Spinal cord (tissue), 10 donors: ENCODE data around the gene RPS6KB2. TPM values are rescaled to one million over a fixed set of nuclear protein-coding genes. Genes with fewer than 3 reads are reported as not detected.

Experiments used
- DNase-seq, 6 donors: peaks; one replicate each; pipeline versions ENCODE4 v3.0.0 to v3.0.0-alpha.2; 2013 to 2015; ENCODE audit warnings: low spot score in 6 of 6, low read depth in 4 of 6
- H3K27ac ChIP-seq: one replicate; pipeline ENCODE4 v1.5.1; 2013; ENCODE audit warnings: low read depth, low read length, control low read depth
- H3K27me3 ChIP-seq: one replicate; pipeline ENCODE4 v1.6.1; 2013; ENCODE audit warnings: low read length; ENCODE audit not compliant: control insufficient read depth, insufficient read depth
- H3K36me3 ChIP-seq: one replicate; pipeline ENCODE4 v1.6.1; 2013; ENCODE audit warnings: low read length; ENCODE audit not compliant: control insufficient read depth, insufficient read depth
- H3K4me1 ChIP-seq: one replicate; pipeline ENCODE4 v1.6.1; 2013; ENCODE audit warnings: low read length; ENCODE audit not compliant: control insufficient read depth, insufficient read depth
- H3K4me3 ChIP-seq: one replicate; pipeline ENCODE4 v1.5.1; 2013; ENCODE audit warnings: low read depth, low read length, control low read depth
- H3K9me3 ChIP-seq: one replicate; pipeline ENCODE4 v1.6.1; 2013; ENCODE audit warnings: low read length; ENCODE audit not compliant: control insufficient read depth, insufficient read depth
- WGBS: methylation state at CpG from one replicate; pipeline ENCODE4 v1.1.5; 2013; ENCODE audit warnings: missing lambda C conversion rate; ENCODE audit not compliant: insufficient coverage; 5-methylcytosine and 5-hydroxymethylcytosine counted together
- polyA plus RNA-seq, 2 donors: library from polyadenylated mRNA; unstranded; fragments of 120-200 nt; gene quantifications; one replicate each; pipeline ENCODE4 v1.2.1, GENCODE V29; 2013; ENCODE audit not compliant: insufficient read length in 2 of 2
- total RNA-seq, 2 donors: library from RNA; depleted of rRNA in 1 of 2; stranded (reverse); fragments of 120-200 nt in 1 of 2; fragments of >200 nt in 1 of 2; gene quantifications; one replicate each; pipeline versions ENCODE4 v1.2.3 to v1.2.4, GENCODE V29; 2013 to 2014
- donor health status: healthy.

RPS6KB2 gene
- total and polyA plus RNA-seq, 4 donors: 14.2 to 46.7 (median 36.9) TPM

DNA sequence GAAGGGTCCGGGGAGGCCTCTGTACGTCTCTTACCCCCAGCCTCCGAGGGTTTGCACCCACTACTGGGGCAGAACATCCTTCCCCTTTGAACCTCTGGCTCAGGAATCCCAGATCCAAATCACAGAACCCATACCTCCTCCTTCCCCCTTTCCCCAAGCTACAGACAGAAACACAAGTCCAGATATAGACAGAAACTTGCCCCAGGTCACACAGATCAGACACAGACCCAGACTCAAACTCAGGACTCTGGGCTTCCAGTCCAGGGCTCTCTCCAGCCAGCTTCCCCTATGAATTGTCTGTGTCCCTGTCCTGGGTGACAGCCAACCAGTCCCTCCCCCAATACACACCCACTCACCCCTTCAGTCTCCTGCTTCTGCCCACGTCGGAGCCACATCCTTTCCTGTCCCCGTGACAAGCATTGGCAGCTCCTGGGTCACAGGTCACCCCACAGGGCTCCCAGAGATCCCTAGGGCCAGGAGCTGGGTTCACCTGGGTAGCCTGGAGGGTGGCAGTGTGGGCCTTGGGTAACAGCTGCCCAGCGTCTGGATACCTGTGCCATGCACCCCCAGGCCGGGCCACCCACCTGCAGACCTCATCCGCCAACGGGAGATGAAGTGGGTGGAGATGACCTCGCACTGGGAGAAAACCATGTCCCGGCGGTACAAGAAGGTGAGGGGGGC, 23.6 kb upstream of the RPS6KB2 start:
- WGBS: 73% methylated on average over 12 of the region's 13 CpGs
- Histone ChIP-seq H3K36me3 (peaks cover 10% of the 10 kb centered on the region), H3K27me3 (no peaks in the 10 kb centered on the region), H3K4me1 (peaks cover 49% of the 10 kb centered on the region), H3K4me3 (no peak overlapping the region), H3K9me3 (no peaks in the 10 kb centered on the region), H3K27ac (no peak overlapping the region)
- no peak for DNase-seq

DNA sequence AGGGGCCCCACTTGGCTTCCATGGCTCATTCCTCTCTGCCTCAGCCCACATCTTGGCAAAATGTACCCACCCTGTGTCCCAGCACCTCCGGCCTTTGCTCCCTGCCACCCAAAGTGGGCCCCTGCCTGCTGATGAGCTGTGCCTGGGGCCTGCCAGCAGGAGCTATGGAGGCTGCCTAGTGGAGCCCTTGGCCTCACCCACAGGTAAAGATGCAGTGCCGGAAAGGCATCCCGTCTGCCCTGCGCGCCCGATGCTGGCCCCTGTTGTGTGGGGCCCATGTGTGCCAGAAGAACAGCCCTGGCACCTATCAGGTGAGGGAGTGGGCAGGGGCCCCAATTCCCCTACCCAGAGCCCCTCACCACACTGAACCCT, 23.1 kb upstream of the RPS6KB2 start:
- H3K27ac ChIP-seq: no peak overlapping the region
- peaks cover 49% of the 10 kb centered on the region for H3K4me1 ChIP-seq
- H3K9me3 ChIP-seq: no peaks in the 10 kb centered on the region
- WGBS: 87% methylated on average over 6 of the region's 6 CpGs
- no peak overlapping the region for H3K4me3 ChIP-seq
- no peak for DNase-seq
- H3K27me3 ChIP-seq: no peaks in the 10 kb centered on the region
- peaks cover 7% of the 10 kb centered on the region for H3K36me3 ChIP-seq

DNA sequence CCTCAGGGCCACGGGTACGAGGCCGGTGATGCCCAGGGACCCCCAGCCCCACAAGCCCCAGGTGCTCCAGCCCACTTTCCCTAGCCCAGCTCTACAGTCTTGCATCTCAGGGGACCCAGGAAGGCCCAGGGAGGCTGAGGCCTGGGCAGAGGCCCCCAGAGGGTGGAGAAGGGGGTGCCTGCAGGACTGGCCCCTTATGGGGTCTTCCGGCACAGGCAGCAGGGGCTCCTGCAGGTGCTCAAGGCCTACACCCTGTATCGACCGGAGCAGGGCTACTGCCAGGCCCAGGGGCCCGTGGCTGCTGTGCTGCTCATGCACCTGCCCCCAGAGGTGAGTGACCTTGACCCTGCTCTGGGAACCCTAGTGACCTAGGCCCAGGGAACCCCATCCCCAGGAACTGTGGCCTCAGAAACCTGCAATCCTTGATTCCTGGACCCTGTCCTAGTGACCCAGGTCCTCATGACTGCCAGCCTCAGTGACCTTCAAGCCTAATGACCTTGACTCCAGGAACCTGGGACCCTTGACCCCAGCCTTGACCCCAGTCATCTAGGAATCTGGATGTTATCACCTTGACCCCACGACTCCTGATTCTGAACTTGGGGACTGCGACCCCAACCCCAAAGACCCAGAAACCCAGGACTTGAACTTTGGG, 22.5 kb upstream of the RPS6KB2 start:
- Histone ChIP-seq H3K27ac (no peak overlapping the region), H3K27me3 (no peaks in the 10 kb centered on the region), H3K9me3 (no peaks in the 10 kb centered on the region), H3K36me3 (peaks cover 3% of the 10 kb centered on the region), H3K4me1 (peaks cover 49% of the 10 kb centered on the region), H3K4me3 (no peak overlapping the region)
- DNase-seq: no peak
- 88% methylated on average over 9 of the region's 9 CpGs for WGBS

GRCh38 chr11:67406420-67406968, 21.8 kb upstream of the RPS6KB2 start:
- no peaks in the 10 kb centered on the region for H3K27me3 ChIP-seq

GRCh38 chr11:67406969-67407687, 21.2 kb upstream of the RPS6KB2 start:
- WGBS: 55% methylated on average over 8 of the region's 12 CpGs
- Histone ChIP-seq H3K36me3 (no peaks in the 10 kb centered on the region), H3K27ac (no peak overlapping the region), H3K9me3 (no peaks in the 10 kb centered on the region), H3K4me1 (peaks cover 46% of the 10 kb centered on the region), H3K4me3 (no peak overlapping the region), H3K27me3 (peaks cover 2% of the 10 kb centered on the region)
- no peak for DNase-seq

More at GRCh38 chr11:67406420-67406968, 21.8 kb upstream of the RPS6KB2 start:
- 86% methylated on average over 17 of the region's 18 CpGs for WGBS
- Histone ChIP-seq H3K9me3 (no peaks in the 10 kb centered on the region), H3K4me3 (no peak overlapping the region), H3K27ac (no peak overlapping the region), H3K4me1 (peaks cover 48% of the 10 kb centered on the region), H3K36me3 (no peaks in the 10 kb centered on the region)
- DNase-seq: no peak

GRCh38 chr11:67407688-67408163, 20.6 kb upstream of the RPS6KB2 start:
- peaks cover 5% of the 10 kb centered on the region for H3K27me3 ChIP-seq
- DNase-seq: no peak
- no peak overlapping the region for H3K27ac ChIP-seq
- no peaks in the 10 kb centered on the region for H3K36me3 ChIP-seq
- H3K4me3 ChIP-seq: no peak overlapping the region
- peaks cover 41% of the 10 kb centered on the region for H3K4me1 ChIP-seq
- no peaks in the 10 kb centered on the region for H3K9me3 ChIP-seq
- WGBS: 72% methylated on average over 9 of the region's 12 CpGs

- H3K9me3 ChIP-seq: no peaks in the 10 kb centered on the region
- no peak overlapping the region for H3K27ac ChIP-seq
- H3K4me1 ChIP-seq: peaks cover 43% of the 10 kb centered on the region
- no peak for DNase-seq
- H3K4me3 ChIP-seq: no peak overlapping the region
- H3K36me3 ChIP-seq: no peaks in the 10 kb centered on the region
- 88% methylated on average over 17 of the region's 18 CpGs for WGBS
- peaks cover 9% of the 10 kb centered on the region for H3K27me3 ChIP-seq
Observed at GRCh38 chr11:67408437-67409200, 19.7 kb upstream of the RPS6KB2 start.

DNA sequence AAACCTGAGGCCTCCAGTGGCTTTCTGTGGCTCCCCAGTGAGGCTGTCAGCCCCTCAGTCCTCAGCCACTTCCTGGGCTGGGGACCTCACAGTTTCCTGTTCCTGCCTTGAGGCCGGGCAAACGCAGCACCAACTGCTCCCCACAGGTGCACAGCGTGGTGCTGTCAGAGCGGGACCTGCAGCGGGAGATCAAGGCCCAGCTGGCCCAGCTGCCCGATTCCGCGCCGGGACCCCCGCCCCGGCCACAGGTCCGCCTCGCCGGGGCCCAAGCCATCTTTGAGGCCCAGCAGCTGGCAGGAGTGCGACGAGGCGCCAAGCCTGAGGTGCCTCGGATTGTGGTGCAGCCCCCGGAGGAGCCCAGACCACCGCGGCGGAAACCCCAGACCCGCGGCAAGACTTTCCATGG, 19.0 kb upstream of the RPS6KB2 start:
- no peak for DNase-seq
- H3K9me3 ChIP-seq: no peaks in the 10 kb centered on the region
- WGBS: 79% methylated on average over 24 of the region's 24 CpGs
- H3K27ac ChIP-seq: no peak overlapping the region
- H3K4me3 ChIP-seq: no peak overlapping the region
- H3K36me3 ChIP-seq: no peaks in the 10 kb centered on the region
- peaks cover 9% of the 10 kb centered on the region for H3K27me3 ChIP-seq
- H3K4me1 ChIP-seq: peaks cover 37% of the 10 kb centered on the region

- Histone ChIP-seq H3K4me3 (no peak overlapping the region), H3K27me3 (peaks cover 12% of the 10 kb centered on the region), H3K4me1 (peaks cover 37% of the 10 kb centered on the region), H3K9me3 (no peaks in the 10 kb centered on the region), H3K36me3 (no peaks in the 10 kb centered on the region), H3K27ac (no peak overlapping the region)
- DNase-seq: no peak
- WGBS: 42% methylated on average over 9 of the region's 13 CpGs
Observed at GRCh38 chr11:67409781-67410368, 18.4 kb upstream of the RPS6KB2 start.
